GM12892 (cell line): Measurements from ENCODE around the gene TANK.
"Not testable (repeated sequence)": the region's sequence is repeated elsewhere in the genome, so short reads cannot be mapped to it uniquely, and the experiment has no call there.

ENCODE experiments used
- DNase-seq: peaks from one replicate; pipeline ENCODE4 v3.0.0; 2011; ENCODE audit not compliant: insufficient read length
- FAIRE-seq: peaks from 2 replicates; lab custom pipeline; 2011; peaks lifted over from hg19 to GRCh38; lab: Jason Lieb, UNC
- POLR2A ChIP-seq: IDR thresholded peaks from 2 replicates; pipeline ENCODE4 v1.6.1; 2011; ENCODE audit warnings: low read depth, low read length, control low read depth
- POLR2AphosphoS5 ChIP-seq: IDR thresholded peaks from 2 replicates; pipeline ENCODE4 v1.6.1; 2011; ENCODE audit warnings: low read depth, low read length, control low read depth
- TAF1 ChIP-seq: IDR thresholded peaks from 2 replicates; pipeline ENCODE4 v1.6.1; 2011; ENCODE audit warnings: low read depth, mild to moderate bottlenecking, control low read depth, low read length, borderline replicate concordance

TANK gene

GRCh38 chr2:161265874-161266273, 105.6 kb downstream of the TANK start:
- DNase-seq, result no peak
- no peak for FAIRE-seq
- TF ChIP-seq TAF1 (no peak), POLR2A (no peak), POLR2AphosphoS5 (no peak)

- DNase-seq, result no peak
- no peak for FAIRE-seq
- TF ChIP-seq TAF1 (no peak), POLR2A (no peak), POLR2AphosphoS5 (no peak)
Observed at GRCh38 chr2:161269111-161269510, 108.9 kb downstream of the TANK start.

- TF ChIP-seq POLR2A (no peak), POLR2AphosphoS5 (no peak), TAF1 (no peak)
- FAIRE-seq (peak; percentile 83), DNase-seq (no peak)
Observed at GRCh38 chr2:161273038-161273760, 113.0 kb downstream of the TANK start.

GRCh38 chr2:161278564-161279229, 118.5 kb downstream of the TANK start:
- FAIRE-seq, result not testable (repeated sequence)
- DNase-seq, result peak; percentile 27

GRCh38 chr2:161279230-161279815, 119.1 kb downstream of the TANK start:
- not testable (repeated sequence) for FAIRE-seq, DNase-seq

GRCh38 chr2:161280906-161281323, 120.7 kb downstream of the TANK start:
- DNase-seq, result not testable (repeated sequence)

DNA sequence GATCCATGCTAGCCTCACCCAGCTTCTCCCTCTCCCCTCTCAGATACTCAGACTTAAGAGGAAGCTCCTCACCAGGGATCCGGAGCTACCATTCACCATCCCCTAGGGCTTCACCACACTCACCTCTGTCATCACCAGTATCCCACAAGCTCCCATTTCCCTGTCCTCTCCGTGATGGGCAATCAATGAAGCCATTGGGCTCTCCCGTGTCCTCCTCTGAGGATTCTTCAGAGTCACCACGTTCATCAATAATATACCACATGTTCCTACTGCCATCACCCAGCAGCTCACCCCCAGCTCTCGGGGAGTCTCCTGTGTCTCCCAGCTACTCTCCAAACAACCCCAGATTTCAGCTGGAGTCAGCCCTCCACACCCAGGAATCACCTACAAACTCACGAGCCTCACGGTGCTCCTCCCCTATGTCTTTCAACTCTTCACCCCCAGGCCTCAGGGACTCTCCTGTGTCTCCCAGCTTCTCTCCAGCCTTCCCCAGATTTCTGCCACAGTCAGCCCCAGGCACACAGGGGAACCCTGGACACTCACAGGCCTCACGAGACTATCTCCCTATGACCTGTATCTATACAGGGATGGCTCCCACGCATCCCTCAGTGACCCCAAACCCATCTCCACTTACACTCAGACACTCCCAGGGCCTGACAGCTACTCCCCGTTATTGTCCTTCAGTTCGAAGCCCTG, 121.5 kb downstream of the TANK start:
- FAIRE-seq, DNase-seq: not testable (repeated sequence)

More at GRCh38 chr2:161280906-161281323, 120.7 kb downstream of the TANK start:
- not testable (repeated sequence) for FAIRE-seq

- not testable (repeated sequence) for FAIRE-seq, DNase-seq
Observed at GRCh38 chr2:161282311-161282644, 122.0 kb downstream of the TANK start.

- DNase-seq (no peak), FAIRE-seq (no peak)
- TF ChIP-seq POLR2AphosphoS5 (no peak), POLR2A (no peak), TAF1 (no peak)
Observed at GRCh38 chr2:161283926-161284325, 123.7 kb downstream of the TANK start.
